Gastrocnemius medialis (tissue), 4 donors: Measurements from ENCODE around the gene APOH.

Experiments used
- POLR2A ChIP-seq, 2 donors: fragments of 450-650 bp; IDR thresholded peaks; one replicate each; pipeline ENCODE4 v1.6.1; 2017; ENCODE audit warnings: antibody characterized with exemption in 2 of 2, mild to moderate bottlenecking in 2 of 2, moderate library complexity in 2 of 2
- TF ChIP-seq, protein P1 (sequence below), 5 experiments: fragments of 450-650 bp in 3 of 5; fragments of 200-600 bp in 2 of 5; sonication (generic) in 2 of 5; IDR thresholded peaks in 4 of 5; conservative IDR thresholded peaks in 1 of 5; 1 replicate in 4 of 5; 2 replicates in 1 of 5; pipeline ENCODE4 v1.5.1; 2016 to 2019; ENCODE audit warnings: antibody characterized with exemption in 5 of 5, mild to moderate bottlenecking in 3 of 5, moderate library complexity in 3 of 5

DNA sequence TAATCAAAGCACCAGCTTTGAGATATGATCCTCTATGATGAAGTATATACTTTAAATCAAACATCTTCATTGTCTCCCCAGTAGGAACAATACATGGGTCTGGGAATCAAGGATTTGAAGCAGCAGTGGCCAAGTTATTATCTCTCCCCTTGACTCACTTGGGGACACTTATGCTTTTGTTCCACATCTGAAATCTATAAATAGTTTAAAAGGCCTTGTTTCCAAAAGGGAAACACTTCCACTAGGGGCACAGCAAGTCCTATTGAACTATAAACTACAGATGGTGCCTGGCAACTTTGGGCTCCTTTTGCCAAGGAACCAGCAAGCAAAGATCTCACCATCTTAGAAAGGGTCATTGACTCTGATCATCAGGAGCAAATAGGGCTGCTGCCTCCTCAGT lies 21.3 kb downstream of the APOH start:
- TF ChIP-seq POLR2A (IDR thresholded peaks at IDR 0.05) = no peak
- TF ChIP-seq, protein P1, sequence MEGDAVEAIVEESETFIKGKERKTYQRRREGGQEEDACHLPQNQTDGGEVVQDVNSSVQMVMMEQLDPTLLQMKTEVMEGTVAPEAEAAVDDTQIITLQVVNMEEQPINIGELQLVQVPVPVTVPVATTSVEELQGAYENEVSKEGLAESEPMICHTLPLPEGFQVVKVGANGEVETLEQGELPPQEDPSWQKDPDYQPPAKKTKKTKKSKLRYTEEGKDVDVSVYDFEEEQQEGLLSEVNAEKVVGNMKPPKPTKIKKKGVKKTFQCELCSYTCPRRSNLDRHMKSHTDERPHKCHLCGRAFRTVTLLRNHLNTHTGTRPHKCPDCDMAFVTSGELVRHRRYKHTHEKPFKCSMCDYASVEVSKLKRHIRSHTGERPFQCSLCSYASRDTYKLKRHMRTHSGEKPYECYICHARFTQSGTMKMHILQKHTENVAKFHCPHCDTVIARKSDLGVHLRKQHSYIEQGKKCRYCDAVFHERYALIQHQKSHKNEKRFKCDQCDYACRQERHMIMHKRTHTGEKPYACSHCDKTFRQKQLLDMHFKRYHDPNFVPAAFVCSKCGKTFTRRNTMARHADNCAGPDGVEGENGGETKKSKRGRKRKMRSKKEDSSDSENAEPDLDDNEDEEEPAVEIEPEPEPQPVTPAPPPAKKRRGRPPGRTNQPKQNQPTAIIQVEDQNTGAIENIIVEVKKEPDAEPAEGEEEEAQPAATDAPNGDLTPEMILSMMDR (IDR thresholded peaks at IDR 0.05 in 4 of 5, conservative IDR thresholded peaks at IDR 0.05 in 1 of 5) = no peak
